NOMO-1 treated with DMSO at 0.1 percent for 48 hours (cell line): ENCODE results near the gene PHYH.

ENCODE experiments used
- DNase-seq: peaks from one replicate; lab custom pipeline; 2025; ENCODE audit not compliant: unreplicated experiment; lab: John Stamatoyannopoulos, UW

The PHYH gene

GRCh38 chr10:13231190-13231589 lies 68.7 kb downstream of the PHYH start:
- DNase-seq: no peak
